ENCODE measurements around the gene TP53AIP1.

DNA sequence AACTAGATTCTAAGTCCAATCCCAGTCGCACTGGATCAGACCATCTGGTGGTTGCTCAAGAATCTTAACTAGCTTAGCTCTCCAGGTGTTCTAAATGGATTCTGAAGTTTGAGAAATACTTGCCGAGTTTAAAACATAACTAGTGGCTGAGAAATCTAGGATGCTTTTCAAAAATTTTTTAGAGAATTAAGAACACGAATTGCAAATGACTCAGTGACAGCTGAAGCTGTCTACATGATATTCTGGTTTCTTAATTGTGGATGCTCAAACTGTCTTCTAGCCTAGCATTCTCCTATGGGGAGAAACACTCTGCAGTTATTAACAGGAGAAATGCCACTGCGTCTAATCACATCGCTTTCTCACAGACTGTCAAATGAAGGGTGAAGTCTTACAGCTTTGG, 20.2 kb upstream of the TP53AIP1 start:
- no peak for TF ChIP-seq GATA2 (IDR thresholded peaks at IDR 0.05; ENCODE audit: low read depth, low read length)
- no peak for TF ChIP-seq GATA3 (IDR thresholded peaks at IDR 0.05; ENCODE audit: low read depth, low read length)

Measured in SH-SY5Y (cell line).